ENCODE results near the gene INSRR. TPM values are rescaled to one million over a fixed set of nuclear protein-coding genes. Genes with fewer than 3 reads are reported as not detected.

The INSRR gene
- total and polyA plus RNA-seq, 8 donors = 0.03 to 0.06 (median 0.04) TPM; not detected in 4

DNA sequence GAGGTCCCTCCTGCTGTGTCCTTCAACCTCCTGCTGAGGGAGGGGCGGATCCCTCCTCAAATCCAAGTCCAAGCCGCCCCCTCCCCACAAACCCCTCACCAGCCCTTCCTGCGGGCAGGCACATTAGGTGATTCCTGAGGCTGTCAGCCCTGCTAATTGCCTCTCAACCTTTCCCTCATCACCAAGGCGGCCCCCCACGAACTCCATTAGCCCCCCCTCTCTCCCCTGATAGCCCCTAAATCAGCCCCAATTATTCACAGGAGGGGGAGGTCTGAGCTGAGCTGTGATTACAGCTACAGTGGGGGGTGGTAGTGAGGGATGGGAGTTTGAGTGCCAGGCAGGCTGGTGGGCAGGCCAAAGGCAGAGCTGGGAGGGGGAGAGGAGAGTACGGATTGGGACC lies 28.8 kb upstream of the INSRR start:
- Histone ChIP-seq H3K27me3 (peaks cover 0 to 45% of the 10 kb centered on the region in 2 donors), H3K4me3 (no peak overlapping the region), H3K27ac (no peak overlapping the region), H3K9me3 (no peaks in the 10 kb centered on the region), H3K36me3 (no peaks in the 10 kb centered on the region), H3K4me1 (peaks cover 0 to 16% of the 10 kb centered on the region in 2 donors)
- DNase-seq = no peak
- no peak for TF ChIP-seq CTCF (IDR thresholded peaks at IDR 0.05)
- ATAC-seq = no peak
- intact Hi-C loops (cut with DNase I) = no loop called here

GRCh38 chr1:156887317-156887716 lies 28.4 kb upstream of the INSRR start:
- Histone ChIP-seq H3K4me1 (peaks cover 0 to 12% of the 10 kb centered on the region in 2 donors), H3K36me3 (no peaks in the 10 kb centered on the region), H3K27ac (no peak overlapping the region), H3K4me3 (no peak overlapping the region), H3K27me3 (peaks cover 0 to 41% of the 10 kb centered on the region in 2 donors), H3K9me3 (no peaks in the 10 kb centered on the region)
- intact Hi-C loops (cut with DNase I) = no loop called here
- TF ChIP-seq CTCF (IDR thresholded peaks at IDR 0.05) = no peak
- ATAC-seq (no peak), DNase-seq (no peak)

DNA sequence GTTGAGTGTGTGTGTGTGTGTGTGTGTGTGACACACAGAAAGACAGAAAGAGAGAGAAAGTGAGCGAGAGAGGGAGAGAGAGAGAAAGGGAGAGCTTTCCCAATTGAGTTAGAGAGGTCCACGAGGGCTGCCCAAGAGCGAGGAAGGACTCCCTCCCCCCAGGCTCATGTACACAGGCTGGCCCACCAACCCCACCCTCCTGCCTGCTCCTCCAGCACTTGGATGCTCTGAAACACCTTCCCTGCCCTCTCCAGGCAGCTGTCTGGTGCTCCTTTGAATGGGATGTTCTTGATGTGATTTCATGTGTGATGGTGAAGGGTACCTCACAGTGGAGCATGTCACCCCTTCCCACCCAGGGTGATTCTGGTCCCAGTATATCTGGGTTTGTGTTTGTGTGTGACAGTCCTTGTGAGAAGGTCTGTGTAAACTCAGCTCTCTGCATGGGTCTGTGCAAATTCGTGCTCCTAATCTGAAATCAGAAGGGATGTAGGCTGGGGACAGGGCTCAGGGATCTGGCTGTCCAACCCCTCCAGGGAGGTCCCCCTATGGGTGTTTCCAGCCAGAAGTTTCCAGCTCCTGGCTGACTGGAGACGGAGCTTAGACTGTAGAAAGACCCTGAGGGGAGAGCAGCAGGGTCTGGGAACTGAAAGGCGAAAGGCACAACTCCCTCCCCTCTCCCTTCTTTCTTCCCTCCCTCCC lies 27.8 kb upstream of the INSRR start:
- no peaks in the 10 kb centered on the region for H3K9me3 ChIP-seq
- TF ChIP-seq CTCF (IDR thresholded peaks at IDR 0.05) = no peak
- no peaks in the 10 kb centered on the region for H3K36me3 ChIP-seq
- DNase-seq (no peak), ATAC-seq (no peak)
- H3K27me3 ChIP-seq = peaks cover 0 to 39% of the 10 kb centered on the region in 2 donors
- no peak overlapping the region for H3K4me3 ChIP-seq
- intact Hi-C loops (cut with DNase I) = no loop called here
- H3K27ac ChIP-seq = no peak overlapping the region
- peaks cover 0 to 7% of the 10 kb centered on the region in 2 donors for H3K4me1 ChIP-seq

DNA sequence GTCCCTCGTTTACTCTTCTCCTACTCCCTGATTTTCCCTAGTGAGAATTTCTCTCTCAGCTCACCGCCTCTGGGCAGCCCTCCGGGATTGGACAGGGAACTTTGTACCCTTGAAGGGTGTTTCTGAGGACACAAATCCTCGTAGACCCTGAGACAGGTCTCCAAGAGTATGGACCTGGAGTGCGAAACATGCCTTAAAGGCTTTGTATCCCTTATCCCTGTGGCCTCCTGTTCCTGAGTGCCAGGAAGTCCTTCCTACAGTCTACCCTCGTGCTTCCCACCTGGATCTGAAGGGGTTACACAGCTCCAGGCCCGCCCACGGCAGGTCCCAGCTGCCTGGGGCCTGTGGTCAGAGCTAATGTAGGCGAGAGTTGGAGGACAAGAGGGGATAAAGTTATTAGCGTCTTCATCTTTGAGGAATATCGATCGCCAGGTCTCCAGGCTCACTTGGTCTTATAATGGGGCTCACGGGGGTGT lies 27.0 kb upstream of the INSRR start:
- Histone ChIP-seq H3K4me1 (peaks cover 0 to 5% of the 10 kb centered on the region in 2 donors), H3K4me3 (no peak overlapping the region), H3K27me3 (peaks cover 0 to 40% of the 10 kb centered on the region in 2 donors), H3K9me3 (no peaks in the 10 kb centered on the region), H3K36me3 (no peaks in the 10 kb centered on the region), H3K27ac (no peak overlapping the region)
- TF ChIP-seq CTCF (IDR thresholded peaks at IDR 0.05) = no peak
- intact Hi-C loops (cut with DNase I) = no loop called here
- DNase-seq (no peak), ATAC-seq (no peak)

DNA sequence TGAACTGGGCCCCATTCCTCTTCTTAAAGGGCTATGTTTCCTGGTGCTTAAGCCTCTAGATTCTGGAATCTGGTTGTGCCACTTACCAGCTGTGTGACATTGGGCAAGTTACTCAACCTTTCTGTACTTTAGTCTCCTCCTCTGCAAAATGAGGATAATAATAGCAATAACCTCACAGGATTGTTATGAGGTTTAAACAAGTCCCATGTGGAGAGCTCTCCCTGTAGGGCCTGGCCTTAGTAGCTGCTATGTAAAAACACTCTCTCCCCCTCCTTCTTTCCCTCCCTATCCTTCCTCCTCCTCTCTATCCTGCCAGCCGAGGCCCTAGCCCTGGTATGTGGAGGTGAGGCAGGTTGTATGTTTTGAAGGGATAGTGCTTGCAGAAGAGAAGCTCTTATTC lies 26.4 kb upstream of the INSRR start:
- intact Hi-C loops (cut with DNase I) = no loop called here
- Histone ChIP-seq H3K27ac (no peak overlapping the region), H3K4me3 (no peak overlapping the region), H3K36me3 (no peaks in the 10 kb centered on the region), H3K4me1 (peaks cover 0 to 5% of the 10 kb centered on the region in 2 donors), H3K9me3 (no peaks in the 10 kb centered on the region), H3K27me3 (peaks cover 0 to 44% of the 10 kb centered on the region in 2 donors)
- no peak for DNase-seq
- no peak for ATAC-seq
- TF ChIP-seq CTCF (IDR thresholded peaks at IDR 0.05) = no peak
